Activated naive CD8-positive, alpha-beta T cell (primary cell): ENCODE results near the gene CCDC85C.

Experiments
- H3K27ac Mint-ChIP-seq: one replicate; pipeline ENCODE4 v1.8.0; 2021; ENCODE audit warnings: mixed read lengths
- H3K27me3 Mint-ChIP-seq: one replicate; pipeline ENCODE4 v1.8.0; 2021; ENCODE audit warnings: mixed read lengths
- H3K36me3 Mint-ChIP-seq: one replicate; pipeline ENCODE4 v1.8.0; 2021; ENCODE audit warnings: mixed read lengths
- H3K4me1 Mint-ChIP-seq: one replicate; pipeline ENCODE4 v1.8.0; 2021; ENCODE audit warnings: low read depth, mixed read lengths
- H3K4me3 Mint-ChIP-seq: one replicate; pipeline ENCODE4 v1.8.0; 2021; ENCODE audit warnings: mild to moderate bottlenecking, mixed read lengths
- H3K9me3 Mint-ChIP-seq: one replicate; pipeline ENCODE4 v1.8.0; 2021; ENCODE audit warnings: low read depth, mixed read lengths

The CCDC85C gene

GRCh38 chr14:99541677-99542470, 62.1 kb downstream of the CCDC85C start:
- no peak overlapping the region for H3K27ac Mint-ChIP-seq
- no peaks in the 10 kb centered on the region for H3K27me3 Mint-ChIP-seq
- H3K9me3 Mint-ChIP-seq: no peaks in the 10 kb centered on the region
- no peaks in the 10 kb centered on the region for H3K36me3 Mint-ChIP-seq
- H3K4me1 Mint-ChIP-seq: peaks cover 6% of the 10 kb centered on the region
- H3K4me3 Mint-ChIP-seq: no peak overlapping the region

DNA sequence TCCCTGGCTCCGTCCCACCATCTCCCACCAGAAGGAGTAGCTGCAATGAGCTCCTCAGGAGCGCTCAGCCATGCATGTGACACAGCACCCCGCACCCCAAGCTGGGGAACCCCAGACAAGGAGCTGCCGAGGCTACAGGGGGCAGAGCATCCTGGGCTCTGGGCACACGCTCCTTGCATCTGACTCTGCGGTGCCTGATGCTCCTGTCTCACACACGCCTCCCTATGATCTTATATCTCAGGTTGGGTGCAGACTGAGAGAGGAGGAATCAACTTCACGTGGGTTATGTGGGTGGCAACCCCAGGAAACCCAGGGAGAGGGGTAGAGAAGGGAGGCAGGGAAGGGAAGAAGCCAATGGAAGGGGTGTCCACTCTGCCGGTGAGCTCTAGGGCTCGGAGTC, 62.8 kb downstream of the CCDC85C start:
- Mint-ChIP-seq H3K36me3 (no peaks in the 10 kb centered on the region), H3K27ac (no peak overlapping the region), H3K9me3 (no peaks in the 10 kb centered on the region), H3K27me3 (no peaks in the 10 kb centered on the region), H3K4me1 (peaks cover 6% of the 10 kb centered on the region), H3K4me3 (no peak overlapping the region)

DNA sequence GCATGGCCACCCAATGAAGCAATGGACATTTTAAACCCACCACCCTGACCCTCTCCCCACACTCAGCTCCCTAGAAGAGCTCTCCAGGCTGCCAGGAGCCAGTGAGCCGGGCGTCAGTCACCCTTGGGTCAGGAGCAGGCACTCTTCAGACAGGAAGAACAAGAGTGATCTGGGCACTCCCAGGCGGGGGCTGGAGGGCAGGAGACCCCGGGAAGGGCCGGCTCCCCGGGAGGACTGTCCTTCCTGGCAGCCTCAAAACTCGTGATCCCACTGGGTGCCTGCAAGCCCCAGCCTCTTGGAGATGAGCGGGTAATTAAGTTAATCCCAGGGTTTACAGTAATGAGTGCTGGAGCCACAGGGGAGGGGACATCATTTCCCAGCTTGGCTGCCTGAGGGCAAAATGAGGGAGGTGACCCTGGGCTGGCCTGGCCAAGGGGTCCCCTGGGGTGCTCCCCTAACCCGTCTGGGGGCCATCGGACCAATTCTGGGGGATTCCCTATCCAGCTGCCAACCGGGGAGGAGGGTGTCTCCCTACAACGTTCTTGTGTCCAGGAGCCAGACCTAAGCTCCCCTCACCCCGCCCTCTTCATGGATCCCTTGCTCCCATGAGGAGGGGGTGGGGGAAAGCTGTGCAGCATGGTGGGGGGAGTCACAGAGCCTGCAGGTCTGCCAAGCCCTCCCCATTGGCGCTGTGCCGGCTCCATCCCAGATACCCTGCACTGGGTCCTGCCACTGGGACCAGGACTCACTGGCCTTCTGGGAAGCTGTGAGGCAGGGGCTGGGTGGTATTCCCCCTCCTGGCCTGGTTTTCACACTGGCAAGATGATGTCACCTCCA, 63.6 kb downstream of the CCDC85C start:
- H3K4me1 Mint-ChIP-seq: peaks cover 6% of the 10 kb centered on the region
- H3K27ac Mint-ChIP-seq: no peak overlapping the region
- no peaks in the 10 kb centered on the region for H3K36me3 Mint-ChIP-seq
- no peaks in the 10 kb centered on the region for H3K9me3 Mint-ChIP-seq
- no peak overlapping the region for H3K4me3 Mint-ChIP-seq
- H3K27me3 Mint-ChIP-seq: no peaks in the 10 kb centered on the region

DNA sequence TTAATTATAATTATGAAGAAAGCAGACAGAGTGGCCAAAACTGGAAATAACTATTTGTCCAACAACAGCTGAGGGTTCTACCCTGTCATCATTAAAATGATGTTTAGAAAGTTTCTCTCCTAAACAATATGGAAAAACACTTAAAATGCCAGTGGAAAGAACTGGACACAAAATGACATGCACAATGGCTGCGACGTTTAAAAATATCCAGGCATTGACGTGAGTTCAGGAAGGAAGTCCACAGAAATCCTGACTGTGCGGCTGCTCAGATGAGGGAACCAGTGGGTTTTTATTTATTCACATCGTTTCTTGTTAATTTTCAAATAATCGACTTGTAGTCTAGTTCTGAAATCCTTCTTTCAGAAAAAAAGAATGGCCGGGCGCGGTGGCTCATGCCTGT, 64.5 kb downstream of the CCDC85C start:
- Mint-ChIP-seq H3K27ac (no peak overlapping the region), H3K4me1 (peaks cover 6% of the 10 kb centered on the region), H3K4me3 (no peak overlapping the region), H3K9me3 (no peaks in the 10 kb centered on the region), H3K27me3 (no peaks in the 10 kb centered on the region), H3K36me3 (no peaks in the 10 kb centered on the region)

GRCh38 chr14:99538733-99539132, 65.3 kb downstream of the CCDC85C start:
- Mint-ChIP-seq H3K27me3 (no peaks in the 10 kb centered on the region), H3K4me1 (peaks cover 6% of the 10 kb centered on the region), H3K27ac (no peak overlapping the region), H3K9me3 (no peaks in the 10 kb centered on the region), H3K4me3 (no peak overlapping the region), H3K36me3 (no peaks in the 10 kb centered on the region)

- Mint-ChIP-seq H3K4me3 (no peak overlapping the region), H3K27me3 (no peaks in the 10 kb centered on the region), H3K36me3 (no peaks in the 10 kb centered on the region), H3K9me3 (no peaks in the 10 kb centered on the region), H3K4me1 (peaks cover 6% of the 10 kb centered on the region), H3K27ac (no peak overlapping the region)
Observed at GRCh38 chr14:99538275-99538674, 65.7 kb downstream of the CCDC85C start.

DNA sequence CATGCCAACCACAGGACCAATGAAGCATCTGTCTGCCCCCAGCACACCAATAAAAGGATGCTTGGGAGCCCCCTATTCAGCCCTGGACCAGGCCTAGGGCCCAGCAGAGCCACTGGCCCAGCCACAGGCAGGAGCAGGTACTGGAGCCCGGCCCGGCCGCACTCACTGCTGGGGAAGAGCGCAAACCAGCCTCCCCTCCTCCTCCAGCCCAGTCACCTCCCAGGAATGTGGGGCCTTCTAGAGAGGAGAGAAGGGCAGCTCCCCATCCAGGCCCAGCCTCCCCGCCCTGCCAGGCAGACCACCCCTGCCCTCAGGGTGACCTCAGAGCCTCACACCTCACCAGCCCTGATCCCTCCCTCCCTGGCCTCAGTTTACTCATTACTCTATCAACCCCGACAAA, 66.6 kb downstream of the CCDC85C start:
- Mint-ChIP-seq H3K27me3 (no peaks in the 10 kb centered on the region), H3K27ac (no peak overlapping the region), H3K4me3 (no peak overlapping the region), H3K9me3 (no peaks in the 10 kb centered on the region), H3K36me3 (no peaks in the 10 kb centered on the region), H3K4me1 (peaks cover 6% of the 10 kb centered on the region)

GRCh38 chr14:99535908-99536778, 67.9 kb downstream of the CCDC85C start:
- H3K4me1 Mint-ChIP-seq: peaks cover under 1% of the 10 kb centered on the region
- no peaks in the 10 kb centered on the region for H3K36me3 Mint-ChIP-seq
- no peaks in the 10 kb centered on the region for H3K9me3 Mint-ChIP-seq
- H3K27me3 Mint-ChIP-seq: no peaks in the 10 kb centered on the region
- no peak overlapping the region for H3K4me3 Mint-ChIP-seq
- no peak overlapping the region for H3K27ac Mint-ChIP-seq

DNA sequence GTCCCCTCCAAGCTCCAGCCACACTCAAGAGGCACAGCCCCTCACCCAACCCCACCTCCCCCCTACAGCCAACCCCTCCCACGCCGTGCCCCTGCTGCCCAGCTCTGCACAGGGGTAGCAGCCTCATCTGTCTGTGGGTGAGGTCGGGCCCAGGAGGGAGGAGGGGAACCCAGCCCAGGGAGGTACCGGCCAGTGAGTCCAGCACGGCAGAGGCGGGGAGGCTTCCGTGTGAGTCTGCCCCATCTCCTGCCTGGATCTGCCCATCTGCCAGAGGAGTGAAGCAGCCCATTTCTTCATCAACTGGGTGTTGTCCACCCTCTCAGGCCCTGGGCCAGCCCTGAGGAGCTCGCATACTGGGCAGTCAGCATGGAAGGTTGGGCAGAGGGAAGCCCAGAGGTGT, 68.6 kb downstream of the CCDC85C start:
- Mint-ChIP-seq H3K36me3 (no peaks in the 10 kb centered on the region), H3K27me3 (no peaks in the 10 kb centered on the region), H3K27ac (no peak overlapping the region), H3K9me3 (no peaks in the 10 kb centered on the region), H3K4me3 (no peak overlapping the region), H3K4me1 (no peaks in the 10 kb centered on the region)

- Mint-ChIP-seq H3K27ac (no peak overlapping the region), H3K9me3 (no peaks in the 10 kb centered on the region), H3K27me3 (no peaks in the 10 kb centered on the region), H3K4me3 (no peak overlapping the region), H3K4me1 (no peaks in the 10 kb centered on the region), H3K36me3 (no peaks in the 10 kb centered on the region)
Observed at GRCh38 chr14:99534863-99535262, 69.1 kb downstream of the CCDC85C start.

DNA sequence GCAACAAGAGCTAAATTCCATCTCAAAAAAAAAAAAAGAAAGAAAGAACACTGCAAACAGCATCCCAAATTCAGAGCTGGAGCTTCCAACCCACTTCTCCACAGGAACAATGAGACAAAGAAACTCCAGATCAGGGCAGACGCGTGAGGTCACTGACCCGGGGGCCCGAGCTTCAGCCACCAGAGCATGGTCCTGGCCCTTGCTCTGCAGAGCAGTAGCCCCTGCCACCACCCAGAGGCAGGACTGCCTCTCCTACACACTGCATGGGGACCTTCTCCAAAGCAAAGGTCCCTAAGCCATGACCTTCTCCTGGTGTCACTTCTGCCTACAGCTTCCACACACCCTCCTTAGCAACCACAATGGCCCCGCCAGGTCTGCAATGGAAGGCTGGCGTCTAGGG, 69.7 kb downstream of the CCDC85C start:
- Mint-ChIP-seq H3K9me3 (no peaks in the 10 kb centered on the region), H3K27me3 (no peaks in the 10 kb centered on the region), H3K36me3 (no peaks in the 10 kb centered on the region), H3K4me1 (no peaks in the 10 kb centered on the region), H3K27ac (no peak overlapping the region), H3K4me3 (no peak overlapping the region)

- no peak overlapping the region for H3K4me3 Mint-ChIP-seq
- no peak overlapping the region for H3K27ac Mint-ChIP-seq
- H3K9me3 Mint-ChIP-seq: no peaks in the 10 kb centered on the region
Observed at GRCh38 chr14:99532310-99532709, 71.7 kb downstream of the CCDC85C start.

GRCh38 chr14:99531251-99532096, 72.5 kb downstream of the CCDC85C start:
- Mint-ChIP-seq H3K36me3 (no peaks in the 10 kb centered on the region), H3K27ac (no peak overlapping the region), H3K4me1 (no peaks in the 10 kb centered on the region), H3K27me3 (no peaks in the 10 kb centered on the region), H3K4me3 (no peak overlapping the region), H3K9me3 (no peaks in the 10 kb centered on the region)

More at GRCh38 chr14:99532310-99532709, 71.7 kb downstream of the CCDC85C start:
- H3K4me1 Mint-ChIP-seq: no peaks in the 10 kb centered on the region
- H3K27me3 Mint-ChIP-seq: no peaks in the 10 kb centered on the region
- H3K36me3 Mint-ChIP-seq: no peaks in the 10 kb centered on the region
